Peyer's patch (tissue), 4 donors: ENCODE results near the gene PTPN2.

Source experiments
- CTCF ChIP-seq, 6 experiments: fragments of 450-650 bp in 4 of 6; fragments of 200-600 bp in 2 of 6; sonication (generic) in 1 of 6; IDR thresholded peaks; one replicate each; pipeline ENCODE4 v1.5.1; 2017 to 2019; ENCODE audit warnings: antibody characterized with exemption in 6 of 6, mild to moderate bottlenecking in 3 of 6, moderate library complexity in 1 of 6
- POLR2A ChIP-seq, 2 donors: fragments of 450-650 bp; IDR thresholded peaks; one replicate each; pipeline ENCODE4 v1.5.1; 2017; ENCODE audit warnings: antibody characterized with exemption in 2 of 2, mild to moderate bottlenecking in 2 of 2, moderate library complexity in 2 of 2

- TF ChIP-seq CTCF (IDR thresholded peaks at IDR 0.05) (no peak), POLR2A (IDR thresholded peaks at IDR 0.05) (no peak)
These were observed 21.1 kb downstream of the PTPN2 start for GRCh38 chr18:12862874-12863482.
